ENCODE measurements around the gene NXNL2.

The NXNL2 gene

GRCh38 chr9:88539246-88539645 lies 4.3 kb downstream of the NXNL2 start:
- no peak for DNase-seq (ENCODE audit: low read depth)
- TF ChIP-seq CTCF (IDR thresholded peaks at IDR 0.05; ENCODE audit: low read depth, low read length): no peak
- TF ChIP-seq POLR2A (IDR thresholded peaks at IDR 0.05; ENCODE audit: extremely low read depth, insufficient read length): no peak
- no peak for TF ChIP-seq MAX (IDR thresholded peaks at IDR 0.05; ENCODE audit: low read depth, low read length)
- no peak for TF ChIP-seq MYC (IDR thresholded peaks at IDR 0.05; ENCODE audit: low read depth, low read length)
- H3K4me3 ChIP-seq (ENCODE audit: low read depth, low read length): no peak overlapping the region

GRCh38 chr9:88540251-88540763 lies 5.3 kb downstream of the NXNL2 start:
- DNase-seq (ENCODE audit: low read depth): no peak
- H3K4me3 ChIP-seq (ENCODE audit: low read depth, low read length): no peak overlapping the region
- TF ChIP-seq CTCF (IDR thresholded peaks at IDR 0.05; ENCODE audit: low read depth, low read length) (no peak), MAX (IDR thresholded peaks at IDR 0.05; ENCODE audit: low read depth, low read length) (no peak), POLR2A (IDR thresholded peaks at IDR 0.05; ENCODE audit: extremely low read depth, insufficient read length) (no peak), MYC (IDR thresholded peaks at IDR 0.05; ENCODE audit: low read depth, low read length) (no peak)

- DNase-seq (ENCODE audit: low read depth): peak; percentile 86
- no peak for TF ChIP-seq MAX (IDR thresholded peaks at IDR 0.05; ENCODE audit: low read depth, low read length)
- TF ChIP-seq MYC (IDR thresholded peaks at IDR 0.05; ENCODE audit: low read depth, low read length): no peak
- no peak for TF ChIP-seq POLR2A (IDR thresholded peaks at IDR 0.05; ENCODE audit: extremely low read depth, insufficient read length)
- no peak for TF ChIP-seq CTCF (IDR thresholded peaks at IDR 0.05; ENCODE audit: low read depth, low read length)
Measured at GRCh38 chr9:88544245-88544644, 9.3 kb downstream of the NXNL2 start.

GRCh38 chr9:88551546-88552137 lies 16.7 kb downstream of the NXNL2 start:
- no peak overlapping the region for H3K4me3 ChIP-seq (ENCODE audit: low read depth, low read length)
- TF ChIP-seq MAX (IDR thresholded peaks at IDR 0.05; ENCODE audit: low read depth, low read length) (no peak), CTCF (IDR thresholded peaks at IDR 0.05; ENCODE audit: low read depth, low read length) (no peak), MYC (IDR thresholded peaks at IDR 0.05; ENCODE audit: low read depth, low read length) (no peak), POLR2A (IDR thresholded peaks at IDR 0.05; ENCODE audit: extremely low read depth, insufficient read length) (no peak)
- DNase-seq (ENCODE audit: low read depth): no peak

More at GRCh38 chr9:88544245-88544644, 9.3 kb downstream of the NXNL2 start:
- no peak overlapping the region for H3K4me3 ChIP-seq (ENCODE audit: low read depth, low read length)

- TF ChIP-seq MAX (IDR thresholded peaks at IDR 0.05; ENCODE audit: low read depth, low read length) (no peak), MYC (IDR thresholded peaks at IDR 0.05; ENCODE audit: low read depth, low read length) (no peak), CTCF (IDR thresholded peaks at IDR 0.05; ENCODE audit: low read depth, low read length) (no peak), POLR2A (IDR thresholded peaks at IDR 0.05; ENCODE audit: extremely low read depth, insufficient read length) (no peak)
- no peak overlapping the region for H3K4me3 ChIP-seq (ENCODE audit: low read depth, low read length)
- no peak for DNase-seq (ENCODE audit: low read depth)
Measured at GRCh38 chr9:88553350-88553749, 18.4 kb downstream of the NXNL2 start.

Measured in NB4 (cell line).